GM18858 (cell line): ENCODE results near the gene NOP16.
A peak's percentile ranks its signal among the peaks of the same experiment; 100 is the strongest.

Experiments
- ATAC-seq: cut with Tn5 transposase; IDR thresholded peaks from one replicate; pipeline ENCODE4 v1.9.1; 2021; ENCODE audit not compliant: unreplicated experiment

NOP16 gene

GRCh38 chr5:176361437-176362232 lies 26.8 kb downstream of the NOP16 start, which contains the start of gene KIAA1191:
KIAA1191 (minus strand) TSS chr5:176361764; CDS start chr5:176359508, 2,256 bp downstream.
- ATAC-seq: peak; percentile 73

- ATAC-seq: no peak
These were observed 27.4 kb downstream of the NOP16 start for GRCh38 chr5:176360894-176361436.

- ATAC-seq: no peak
These were observed 28.7 kb downstream of the NOP16 start for GRCh38 chr5:176359658-176360057.

GRCh38 chr5:176356179-176356566 lies 32.2 kb downstream of the NOP16 start:
- ATAC-seq: no peak

GRCh38 chr5:176355400-176356178 lies 32.8 kb downstream of the NOP16 start:
- ATAC-seq: no peak

- no peak for ATAC-seq
These were observed 34.9 kb downstream of the NOP16 start for GRCh38 chr5:176353533-176353932.

- no peak for ATAC-seq
These were observed 36.1 kb downstream of the NOP16 start for GRCh38 chr5:176352116-176352878.

GRCh38 chr5:176350416-176350815 lies 38.0 kb downstream of the NOP16 start:
- no peak for ATAC-seq

GRCh38 chr5:176342766-176343458 lies 45.5 kb downstream of the NOP16 start:
- no peak for ATAC-seq

GRCh38 chr5:176342158-176342483 lies 46.3 kb downstream of the NOP16 start:
- no peak for ATAC-seq

GRCh38 chr5:176341325-176342157 lies 46.9 kb downstream of the NOP16 start:
- ATAC-seq: no peak

GRCh38 chr5:176339304-176339703 lies 49.1 kb downstream of the NOP16 start:
- ATAC-seq: no peak

- ATAC-seq: no peak
These were observed 50.5 kb downstream of the NOP16 start for GRCh38 chr5:176337913-176338312.

GRCh38 chr5:176334031-176334770 lies 54.2 kb downstream of the NOP16 start:
- no peak for ATAC-seq
